ENCODE results near the gene P2RY2. TPM values are rescaled to one million over a fixed set of nuclear protein-coding genes. Genes with fewer than 3 reads are reported as not detected.

Gene P2RY2
- total and polyA plus RNA-seq, 11 donors: 8.5 to 28.3 (median 14.7) TPM

- no peak for ATAC-seq
- TF ChIP-seq POLR2A (IDR thresholded peaks at IDR 0.05): no peak
- peak overlapping the region in 4 of 12 donors; percentile 9 to 86 (median 84) for H3K27ac ChIP-seq
- peak in 2 of 5 donors; percentile 20 to 53 for DNase-seq
- H3K27me3 ChIP-seq: no peaks in the 10 kb centered on the region
- intact Hi-C loops (cut with DNase I): loop anchor here in 2 of 10 donors (5.0 kb wide), 1 partner anchor 47 kb away; no protein-coding TSS in a partner anchor
- 95 to 97% (median 95%) methylated on average over 56 of the region's 56 CpGs for WGBS, 4 donors
- peaks cover 0 to 11% (median 0%) of the 10 kb centered on the region in 9 donors for H3K36me3 ChIP-seq
- no peak overlapping the region for H3K4me3 ChIP-seq
- H3K9me3 ChIP-seq: no peaks in the 10 kb centered on the region
- H3K4me1 ChIP-seq: peaks cover 3 to 66% (median 38%) of the 10 kb centered on the region in 12 donors
Observed at GRCh38 chr11:73234471-73235181, 16.5 kb downstream of the P2RY2 start.

- intact Hi-C loops (cut with DNase I): loop anchor here in 2 of 10 donors (5.0 kb wide), 1 partner anchor 48 kb away; no protein-coding TSS in a partner anchor
- peaks cover 0 to 8% (median 0%) of the 10 kb centered on the region in 9 donors for H3K36me3 ChIP-seq
Observed at GRCh38 chr11:73235236-73235786, 17.2 kb downstream of the P2RY2 start.

GRCh38 chr11:73236205-73236765 lies 18.2 kb downstream of the P2RY2 start:
- Histone ChIP-seq H3K27ac (peak overlapping the region in 10 of 12 donors; percentile 45 to 86 (median 79)), H3K36me3 (peaks cover 0 to 7% (median 0%) of the 10 kb centered on the region in 9 donors), H3K4me3 (no peak overlapping the region), H3K27me3 (no peaks in the 10 kb centered on the region), H3K9me3 (no peaks in the 10 kb centered on the region), H3K4me1 (peaks cover 12 to 74% (median 51%) of the 10 kb centered on the region in 12 donors)
- 36 to 67% (median 59%) methylated on average over 4 of the region's 4 CpGs for WGBS, 4 donors
- intact Hi-C loops (cut with DNase I): loop anchor here in 4 of 10 donors (2.0 to 5.0 kb wide), 2 partner anchors 49 to 51 kb away; no protein-coding TSS in a partner anchor
- peak in 2 of 5 donors; percentile 26 to 30 for DNase-seq
- no peak for ATAC-seq
- TF ChIP-seq CTCF (IDR thresholded peaks at IDR 0.05) (no peak), POLR2A (IDR thresholded peaks at IDR 0.05) (no peak)

More at GRCh38 chr11:73235236-73235786, 17.2 kb downstream of the P2RY2 start:
- Histone ChIP-seq H3K4me1 (peaks cover 5 to 67% (median 41%) of the 10 kb centered on the region in 12 donors), H3K27ac (peak overlapping the region in 4 of 12 donors; percentile 9 to 86 (median 84)), H3K9me3 (no peaks in the 10 kb centered on the region), H3K4me3 (no peak overlapping the region), H3K27me3 (no peaks in the 10 kb centered on the region)
- no peak for ATAC-seq
- TF ChIP-seq CTCF (IDR thresholded peaks at IDR 0.05) (no peak), POLR2A (IDR thresholded peaks at IDR 0.05) (no peak)
- peak in 1 of 5 donors; percentile 29 for DNase-seq
- WGBS, 4 donors: 75 to 88% (median 84%) methylated on average over 7 to 8 of the region's 8 CpGs

- H3K4me1 ChIP-seq: peaks cover 12 to 79% (median 54%) of the 10 kb centered on the region in 12 donors
- ATAC-seq: peak in 3 of 4 donors; percentile 10 to 38 (median 21)
Observed at GRCh38 chr11:73236854-73237253, 18.8 kb downstream of the P2RY2 start.

More at GRCh38 chr11:73236854-73237253, 18.8 kb downstream of the P2RY2 start:
- H3K27me3 ChIP-seq: no peaks in the 10 kb centered on the region
- 54 to 64% (median 56%) methylated on average over 6 of the region's 6 CpGs for WGBS, 4 donors
- peak overlapping the region in 11 of 12 donors; percentile 45 to 86 (median 77) for H3K27ac ChIP-seq
- H3K4me3 ChIP-seq: no peak overlapping the region
- H3K9me3 ChIP-seq: no peaks in the 10 kb centered on the region
- intact Hi-C loops (cut with DNase I): loop anchor here in 4 of 10 donors (2.0 to 5.0 kb wide), 2 partner anchors 50 to 52 kb away; no protein-coding TSS in a partner anchor
- no peak for TF ChIP-seq POLR2A (IDR thresholded peaks at IDR 0.05)
- TF ChIP-seq CTCF (IDR thresholded peaks at IDR 0.05): peak; percentile 46 to 72 (median 61)
- H3K36me3 ChIP-seq: peaks cover 0 to 7% (median 0%) of the 10 kb centered on the region in 9 donors
- peak; percentile 48 to 77 (median 74) for DNase-seq

Data from heart left ventricle (tissue), 16 donors.